Retinal pigment epithelial cell (primary cell): ENCODE results near the gene ALG11.

Experiments
- DNase-seq: peaks from one replicate; pipeline ENCODE4 v3.0.0-alpha.2; 2010; ENCODE audit warnings: low read depth
- H3K4me3 ChIP-seq: 2 replicates; pipeline ENCODE4 v1.5.1; 2011; ENCODE audit warnings: mild to moderate bottlenecking, low read length, control low read depth, moderate library complexity
- TF ChIP-seq, protein P1 (sequence below): conservative IDR thresholded peaks from 2 replicates; pipeline ENCODE4 v1.5.1; 2011; ENCODE audit warnings: low read depth, low read length, control low read depth, inconsistent platforms

Gene ALG11

DNA sequence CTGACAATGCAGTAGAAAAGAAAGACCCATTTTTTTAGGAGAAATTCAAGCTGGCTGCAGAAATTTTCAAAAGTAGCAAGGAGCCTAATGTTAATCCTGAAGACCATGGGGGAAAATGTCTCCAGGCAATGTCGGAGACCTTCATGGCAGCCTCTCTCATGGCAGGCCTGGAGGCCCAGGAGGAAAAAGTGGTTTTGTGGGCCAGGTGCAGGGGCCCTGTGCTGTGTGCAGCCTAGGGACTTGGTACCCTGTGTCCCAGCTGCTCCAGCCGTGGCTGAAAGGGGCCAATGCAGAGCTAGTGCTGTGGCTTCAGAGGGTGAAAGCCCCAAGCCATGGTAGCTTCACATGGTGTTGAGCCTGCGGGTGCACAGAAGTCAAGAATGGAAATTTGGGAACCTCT lies 4.1 kb downstream of the ALG11 start:
- DNase-seq = no peak
- H3K4me3 ChIP-seq = no peak overlapping the region
- TF ChIP-seq, protein P1, sequence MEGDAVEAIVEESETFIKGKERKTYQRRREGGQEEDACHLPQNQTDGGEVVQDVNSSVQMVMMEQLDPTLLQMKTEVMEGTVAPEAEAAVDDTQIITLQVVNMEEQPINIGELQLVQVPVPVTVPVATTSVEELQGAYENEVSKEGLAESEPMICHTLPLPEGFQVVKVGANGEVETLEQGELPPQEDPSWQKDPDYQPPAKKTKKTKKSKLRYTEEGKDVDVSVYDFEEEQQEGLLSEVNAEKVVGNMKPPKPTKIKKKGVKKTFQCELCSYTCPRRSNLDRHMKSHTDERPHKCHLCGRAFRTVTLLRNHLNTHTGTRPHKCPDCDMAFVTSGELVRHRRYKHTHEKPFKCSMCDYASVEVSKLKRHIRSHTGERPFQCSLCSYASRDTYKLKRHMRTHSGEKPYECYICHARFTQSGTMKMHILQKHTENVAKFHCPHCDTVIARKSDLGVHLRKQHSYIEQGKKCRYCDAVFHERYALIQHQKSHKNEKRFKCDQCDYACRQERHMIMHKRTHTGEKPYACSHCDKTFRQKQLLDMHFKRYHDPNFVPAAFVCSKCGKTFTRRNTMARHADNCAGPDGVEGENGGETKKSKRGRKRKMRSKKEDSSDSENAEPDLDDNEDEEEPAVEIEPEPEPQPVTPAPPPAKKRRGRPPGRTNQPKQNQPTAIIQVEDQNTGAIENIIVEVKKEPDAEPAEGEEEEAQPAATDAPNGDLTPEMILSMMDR = no peak

DNA sequence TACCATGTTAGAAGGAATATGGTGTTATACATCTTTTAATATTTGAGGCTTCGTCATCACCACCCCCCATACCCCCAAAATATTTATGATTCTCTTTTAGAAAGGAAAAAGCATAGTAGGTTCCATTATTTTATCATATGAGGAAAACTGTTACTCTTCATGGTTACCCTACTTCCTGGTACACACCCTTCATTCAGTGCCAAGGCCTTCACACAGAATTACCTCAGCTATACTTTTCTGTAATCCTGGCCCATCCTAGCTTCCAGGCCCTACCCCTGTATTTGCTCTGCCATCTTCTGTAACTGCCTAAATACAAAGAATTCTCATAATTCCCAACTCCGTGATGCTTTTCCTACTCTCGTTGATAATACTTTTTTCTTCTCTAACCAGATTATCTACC lies 8.0 kb downstream of the ALG11 start:
- TF ChIP-seq, protein P1 = no peak
- no peak overlapping the region for H3K4me3 ChIP-seq

DNA sequence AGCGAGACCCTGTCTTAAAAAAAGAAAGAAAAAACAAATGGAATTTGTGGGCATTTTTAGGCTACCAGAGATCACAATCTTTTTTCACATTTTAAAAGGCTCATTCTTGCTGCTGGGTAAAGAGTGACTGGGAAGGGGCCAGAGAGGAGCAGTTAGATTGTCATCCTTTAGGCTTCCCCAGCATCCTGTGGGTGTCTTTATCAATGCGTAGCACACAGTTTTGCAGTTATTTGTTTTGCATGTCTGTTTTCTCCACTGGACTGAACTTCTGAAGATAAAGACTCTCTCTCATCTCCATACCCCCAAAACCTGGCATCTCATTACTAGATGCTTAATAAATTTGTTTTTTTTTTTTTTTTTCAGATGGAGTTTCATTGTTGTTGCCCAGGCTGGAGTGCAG lies 10.2 kb downstream of the ALG11 start:
- H3K4me3 ChIP-seq = no peak overlapping the region
- DNase-seq = no peak
- TF ChIP-seq, protein P1 = no peak

More for the DNA sequence above, 8.0 kb downstream of the ALG11 start:
- no peak for DNase-seq

DNA sequence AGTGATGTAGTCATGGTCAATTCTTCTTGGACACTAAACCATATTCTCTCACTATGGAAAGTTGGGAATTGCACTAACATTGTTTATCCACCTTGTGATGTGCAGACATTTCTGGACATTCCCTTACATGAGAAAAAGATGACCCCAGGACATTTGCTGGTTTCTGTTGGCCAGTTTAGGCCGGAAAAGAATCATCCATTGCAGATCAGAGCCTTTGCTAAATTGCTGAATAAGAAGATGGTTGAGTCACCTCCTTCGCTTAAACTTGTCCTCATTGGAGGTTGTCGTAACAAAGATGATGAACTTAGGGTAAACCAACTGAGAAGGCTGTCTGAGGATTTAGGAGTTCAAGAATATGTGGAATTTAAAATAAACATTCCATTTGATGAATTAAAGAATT lies 12.3 kb downstream of the ALG11 start, which contains the start of gene UTP14C:
TSS of gene UTP14C (plus strand) at position 211 of the 400 bp plus-strand sequence. CDS start 4,114 bp downstream, outside the sequence.
- no peak within 1 kb of the TSS for H3K4me3 ChIP-seq
- TF ChIP-seq, protein P1 = no peak
- DNase-seq = no peak

DNA sequence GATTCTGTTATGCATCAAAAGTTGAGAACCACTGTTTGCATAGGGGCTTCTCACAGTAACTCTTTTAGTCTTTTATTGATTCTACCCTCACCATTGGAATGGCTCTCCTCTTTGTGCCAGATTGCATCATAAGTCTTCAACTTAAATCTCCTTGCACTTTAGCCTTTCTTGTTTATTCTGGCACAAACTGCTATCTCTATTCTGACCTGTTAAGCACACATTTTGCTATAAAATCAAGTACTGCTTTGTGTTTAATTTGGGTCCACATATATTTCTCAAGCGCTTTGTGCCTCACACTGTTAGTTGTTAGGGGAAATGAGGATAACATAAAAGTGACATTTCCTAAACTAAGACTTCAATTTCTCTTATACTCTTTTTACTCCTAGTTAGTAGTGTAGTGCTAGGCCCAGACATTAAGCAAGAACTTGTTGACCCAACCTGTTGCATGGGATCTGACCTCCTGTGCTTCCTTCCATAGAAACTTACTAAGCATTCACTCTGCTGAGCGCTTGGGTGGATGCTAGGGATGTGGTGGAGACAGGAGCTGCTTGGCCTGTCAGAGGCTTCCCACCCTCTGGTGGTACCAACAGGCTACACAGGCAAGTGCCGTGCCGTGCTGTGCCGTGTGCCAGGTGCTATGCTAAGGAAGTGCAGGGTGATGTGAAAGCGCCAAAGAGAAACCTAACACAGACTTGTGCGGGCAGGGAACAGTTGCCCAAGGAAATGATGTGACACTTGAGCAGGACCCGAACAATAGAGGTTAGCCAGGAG lies 13.5 kb downstream of the ALG11 start:
- TF ChIP-seq, protein P1 = no peak
- H3K4me3 ChIP-seq = no peak overlapping the region
- no peak for DNase-seq

DNA sequence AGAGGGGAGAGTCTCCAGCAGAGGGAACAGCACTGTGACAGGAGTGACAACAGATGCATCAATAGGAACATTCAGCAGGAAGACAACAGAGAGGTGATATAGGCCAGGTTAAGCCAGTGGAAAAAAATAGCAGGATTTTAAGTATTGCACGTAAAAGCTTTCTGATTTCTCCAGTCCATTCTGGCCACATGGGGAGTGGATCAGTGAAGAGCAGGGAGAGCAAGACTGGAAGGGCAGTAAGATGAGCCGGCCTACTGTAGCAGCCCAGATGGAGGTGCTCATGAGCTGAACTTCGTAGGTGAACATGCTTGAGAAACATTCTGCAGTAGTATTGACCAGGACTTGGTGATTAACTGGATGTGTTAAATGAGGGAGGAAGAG lies 14.0 kb downstream of the ALG11 start:
- TF ChIP-seq, protein P1 = no peak
- H3K4me3 ChIP-seq = no peak overlapping the region
- DNase-seq = no peak

DNA sequence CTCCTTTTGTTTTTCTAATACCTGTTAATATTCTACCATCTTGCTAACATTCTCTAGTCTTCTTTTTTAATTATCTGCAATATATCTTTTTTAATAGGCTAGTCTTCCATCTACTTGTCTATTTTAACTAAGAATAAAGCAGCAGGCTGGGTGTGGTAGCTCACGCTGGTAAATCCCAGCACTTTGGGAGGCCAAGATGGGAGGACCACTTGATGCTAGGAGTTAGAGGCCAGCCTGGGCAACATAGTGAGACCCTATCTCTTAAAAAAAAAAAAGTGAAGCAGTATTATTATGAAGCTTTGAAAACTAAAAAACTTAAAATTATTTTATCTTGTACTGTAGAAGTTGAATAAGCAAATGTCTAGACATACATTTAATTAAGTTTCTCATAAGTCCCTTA lies 15.6 kb downstream of the ALG11 start:
- H3K4me3 ChIP-seq = no peak overlapping the region
- no peak for DNase-seq
- TF ChIP-seq, protein P1 = no peak
